Endodermal cell (in vitro differentiated cells): ENCODE results near the gene TRAPPC3L. TPM values are rescaled to one million over a fixed set of nuclear protein-coding genes. Genes with fewer than 3 reads are reported as not detected.

Experiments
- DNase-seq: peaks from one replicate; pipeline ENCODE4 v3.0.0-alpha.2; 2017
- H3K27ac ChIP-seq: 2 replicates; pipeline ENCODE4 v1.5.1; 2013; ENCODE audit warnings: mild to moderate bottlenecking, low read depth, low read length, moderate library complexity
- H3K27me3 ChIP-seq: 2 replicates; pipeline ENCODE4 v1.6.1; 2013; ENCODE audit warnings: mild to moderate bottlenecking, low read length, moderate library complexity; ENCODE audit not compliant: insufficient read depth, control insufficient read depth, poor library complexity, severe bottlenecking
- H3K36me3 ChIP-seq: 2 replicates; pipeline ENCODE4 v1.7.0; 2013; ENCODE audit warnings: mild to moderate bottlenecking, low read length, moderate library complexity; ENCODE audit not compliant: control insufficient read depth, insufficient read depth
- H3K4me1 ChIP-seq: one replicate; pipeline ENCODE4 v1.7.0; 2013; ENCODE audit warnings: low read length; ENCODE audit not compliant: control insufficient read depth, insufficient read depth
- H3K4me3 ChIP-seq: 2 replicates; pipeline ENCODE4 v1.5.1; 2013; ENCODE audit warnings: mild to moderate bottlenecking, low read length, moderate library complexity
- H3K9ac ChIP-seq: 2 replicates; pipeline ENCODE4 v1.6.1; 2013; ENCODE audit warnings: mild to moderate bottlenecking, low read length, moderate library complexity; ENCODE audit not compliant: poor library complexity, severe bottlenecking; ENCODE audit errors: extremely low read depth
- H3K9me3 ChIP-seq: 2 replicates; pipeline ENCODE4 v1.6.1; 2013; ENCODE audit warnings: mild to moderate bottlenecking, low read length, moderate library complexity; ENCODE audit not compliant: control insufficient read depth
- H3K27ac Mint-ChIP-seq: 2 replicates; pipeline ENCODE4 v1.8.0; 2020; ENCODE audit warnings: mixed read lengths
- H3K27me3 Mint-ChIP-seq: 2 replicates; pipeline ENCODE4 v1.8.0; 2021; ENCODE audit warnings: mild to moderate bottlenecking, mixed read lengths; ENCODE audit not compliant: insufficient read depth
- H3K36me3 Mint-ChIP-seq: 2 replicates; pipeline ENCODE4 v1.8.0; 2020; ENCODE audit warnings: low read depth, mixed read lengths
- H3K4me1 Mint-ChIP-seq: 2 replicates; pipeline ENCODE4 v1.8.0; 2020; ENCODE audit warnings: mixed read lengths
- H3K4me3 Mint-ChIP-seq: 2 replicates; pipeline ENCODE4 v1.8.0; 2020; ENCODE audit warnings: mild to moderate bottlenecking, moderate library complexity, mixed read lengths
- H3K9me3 Mint-ChIP-seq: 2 replicates; pipeline ENCODE4 v1.8.0; 2020; ENCODE audit warnings: mild to moderate bottlenecking, mixed read lengths
- WGBS, 2 experiments: methylation state at CpG; one replicate each; pipeline versions ENCODE4 v1.1.5 to v1.1.7; 2013; ENCODE audit warnings: missing lambda C conversion rate in 2 of 2, mixed read lengths in 1 of 2; ENCODE audit not compliant: insufficient coverage in 1 of 2, insufficient read length in 1 of 2; 5-methylcytosine and 5-hydroxymethylcytosine counted together
- total RNA-seq, 2 donors: library from RNA; stranded (reverse); fragmentation: NEBNext Ultra II Directional in 1 of 2; extraction: Animal tissue kit (Norgen Biotek cat#: 25700) in 1 of 2; gene quantifications; 2 replicates in 1 of 2; 3 replicates in 1 of 2; pipeline ENCODE4 v1.2.1, GENCODE V29; 2021
- TF ChIP-seq, protein P1 (sequence below): fragments of 200-600 bp; sonication (generic); conservative IDR thresholded peaks from 2 replicates; pipeline ENCODE4 v1.5.0; 2021; ENCODE audit warnings: antibody characterized with exemption, mild to moderate bottlenecking

Gene TRAPPC3L
- total RNA-seq, 2 donors from 2014 or later: not detected

DNA sequence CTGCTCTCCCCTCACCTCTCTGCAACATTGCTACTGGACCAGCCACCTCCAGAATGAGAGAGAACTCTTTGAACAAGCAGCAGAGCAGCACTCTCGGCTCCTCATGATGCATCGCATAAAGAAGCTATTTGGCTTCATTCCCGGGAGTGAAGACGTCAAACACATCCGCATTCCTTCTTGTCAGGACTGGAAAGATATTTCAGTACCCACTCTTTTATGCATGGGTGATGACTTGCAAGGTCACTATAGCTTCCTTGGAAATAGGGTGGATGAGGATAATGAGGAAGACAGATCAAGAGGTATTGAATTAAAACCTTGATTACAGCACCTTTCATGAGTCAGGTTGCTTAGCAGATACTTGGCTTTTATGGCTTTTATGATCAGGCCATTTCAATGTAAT, 12.4 kb upstream of the TRAPPC3L start:
- H3K27ac ChIP-seq: no peak overlapping the region
- H3K27me3 Mint-ChIP-seq: peaks cover 4% of the 10 kb centered on the region
- no peaks in the 10 kb centered on the region for H3K9me3 ChIP-seq
- peaks cover 2% of the 10 kb centered on the region for H3K4me1 ChIP-seq
- H3K4me3 ChIP-seq: no peak overlapping the region
- no peak overlapping the region for H3K9ac ChIP-seq
- no peak overlapping the region for H3K4me3 Mint-ChIP-seq
- no peak overlapping the region for H3K27ac Mint-ChIP-seq
- TF ChIP-seq, protein P1, sequence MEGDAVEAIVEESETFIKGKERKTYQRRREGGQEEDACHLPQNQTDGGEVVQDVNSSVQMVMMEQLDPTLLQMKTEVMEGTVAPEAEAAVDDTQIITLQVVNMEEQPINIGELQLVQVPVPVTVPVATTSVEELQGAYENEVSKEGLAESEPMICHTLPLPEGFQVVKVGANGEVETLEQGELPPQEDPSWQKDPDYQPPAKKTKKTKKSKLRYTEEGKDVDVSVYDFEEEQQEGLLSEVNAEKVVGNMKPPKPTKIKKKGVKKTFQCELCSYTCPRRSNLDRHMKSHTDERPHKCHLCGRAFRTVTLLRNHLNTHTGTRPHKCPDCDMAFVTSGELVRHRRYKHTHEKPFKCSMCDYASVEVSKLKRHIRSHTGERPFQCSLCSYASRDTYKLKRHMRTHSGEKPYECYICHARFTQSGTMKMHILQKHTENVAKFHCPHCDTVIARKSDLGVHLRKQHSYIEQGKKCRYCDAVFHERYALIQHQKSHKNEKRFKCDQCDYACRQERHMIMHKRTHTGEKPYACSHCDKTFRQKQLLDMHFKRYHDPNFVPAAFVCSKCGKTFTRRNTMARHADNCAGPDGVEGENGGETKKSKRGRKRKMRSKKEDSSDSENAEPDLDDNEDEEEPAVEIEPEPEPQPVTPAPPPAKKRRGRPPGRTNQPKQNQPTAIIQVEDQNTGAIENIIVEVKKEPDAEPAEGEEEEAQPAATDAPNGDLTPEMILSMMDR: no peak
- no peaks in the 10 kb centered on the region for H3K36me3 Mint-ChIP-seq
- no peak for DNase-seq
- H3K4me1 Mint-ChIP-seq: peaks cover 3% of the 10 kb centered on the region
- 88 to 91% methylated on average over 3 to 5 of the region's 5 CpGs for WGBS, 2 experiments
- no peaks in the 10 kb centered on the region for H3K27me3 ChIP-seq
- H3K36me3 ChIP-seq: no peaks in the 10 kb centered on the region
- H3K9me3 Mint-ChIP-seq: no peaks in the 10 kb centered on the region

DNA sequence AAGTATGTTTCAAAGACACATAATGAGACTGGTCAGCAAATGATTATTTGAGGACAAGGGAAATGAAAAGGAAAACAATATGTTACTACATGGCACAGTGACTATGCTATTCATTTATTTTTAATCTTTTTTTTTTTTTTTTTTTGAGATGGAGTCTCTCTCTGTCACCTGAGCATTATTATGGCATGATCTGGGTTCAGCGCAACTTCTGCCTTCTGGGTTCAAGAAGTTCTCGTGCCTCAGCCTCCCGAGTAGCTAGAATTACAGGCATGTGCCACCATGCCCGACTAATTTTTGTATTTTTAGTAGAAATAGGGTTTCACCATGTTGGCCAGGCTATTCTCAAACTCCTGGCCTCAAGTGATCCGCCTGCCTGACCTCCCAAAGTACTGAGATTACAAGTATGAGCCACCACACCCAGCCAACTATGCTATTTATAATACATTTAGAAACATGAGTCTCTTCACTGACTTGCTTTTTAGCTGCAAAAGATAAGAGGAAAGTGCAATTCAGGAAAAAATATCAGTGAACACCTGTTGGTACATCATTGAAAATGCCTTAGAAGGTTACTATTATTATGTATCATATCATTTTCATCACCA, 11.4 kb upstream of the TRAPPC3L start:
- no peaks in the 10 kb centered on the region for H3K36me3 Mint-ChIP-seq
- no peak overlapping the region for H3K27ac Mint-ChIP-seq
- H3K4me3 ChIP-seq: no peak overlapping the region
- TF ChIP-seq, protein P1: no peak
- no peak overlapping the region for H3K9ac ChIP-seq
- no peak overlapping the region for H3K27ac ChIP-seq
- H3K27me3 ChIP-seq: no peaks in the 10 kb centered on the region
- no peaks in the 10 kb centered on the region for H3K36me3 ChIP-seq
- WGBS, 2 experiments: 87% methylated on average over 5 of the region's 5 CpGs; no CpG with 5 or more reads in 1 of the 2 experiments
- H3K4me1 Mint-ChIP-seq: peaks cover 2% of the 10 kb centered on the region
- H3K4me1 ChIP-seq: no peaks in the 10 kb centered on the region
- H3K9me3 ChIP-seq: no peaks in the 10 kb centered on the region
- DNase-seq: no peak
- H3K27me3 Mint-ChIP-seq: peaks cover 4% of the 10 kb centered on the region
- no peaks in the 10 kb centered on the region for H3K9me3 Mint-ChIP-seq
- H3K4me3 Mint-ChIP-seq: no peak overlapping the region

DNA sequence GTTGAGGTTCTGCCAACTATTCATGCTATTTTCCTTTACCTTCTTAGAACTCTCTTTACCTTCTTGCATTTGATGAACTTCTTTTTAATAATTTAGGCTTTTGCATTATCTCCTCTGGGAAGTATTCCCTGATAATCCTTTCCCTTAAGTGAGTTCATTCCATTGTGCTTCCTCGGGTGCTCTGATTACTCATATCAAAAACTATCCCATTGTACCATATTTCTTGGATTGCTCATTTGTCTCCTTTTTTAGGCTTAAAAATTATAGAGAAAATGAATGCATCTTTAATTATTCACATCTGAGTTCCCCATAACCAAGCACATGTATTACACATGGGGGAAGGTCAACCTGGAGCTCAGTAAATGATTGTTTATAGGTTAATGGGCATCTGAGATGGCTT, 10.6 kb upstream of the TRAPPC3L start:
- Histone ChIP-seq H3K4me3 (no peak overlapping the region), H3K4me1 (no peaks in the 10 kb centered on the region), H3K36me3 (no peaks in the 10 kb centered on the region), H3K9ac (no peak overlapping the region), H3K27ac (no peak overlapping the region), H3K27me3 (no peaks in the 10 kb centered on the region), H3K9me3 (no peaks in the 10 kb centered on the region)
- H3K9me3 Mint-ChIP-seq: no peaks in the 10 kb centered on the region
- no peaks in the 10 kb centered on the region for H3K36me3 Mint-ChIP-seq
- H3K27me3 Mint-ChIP-seq: peaks cover 6% of the 10 kb centered on the region
- TF ChIP-seq, protein P1: no peak
- DNase-seq: no peak
- no peaks in the 10 kb centered on the region for H3K4me1 Mint-ChIP-seq
- WGBS, 2 experiments: 90% methylated on average over 1 of the region's 1 CpG; no CpG with 5 or more reads in 1 of the 2 experiments
- H3K27ac Mint-ChIP-seq: no peak overlapping the region
- no peak overlapping the region for H3K4me3 Mint-ChIP-seq
